Measurements from ENCODE around the gene FYN.

GRCh38 chr6:111720931-111721496 is 152.2 kb downstream of the FYN start:
- no peak for TF ChIP-seq FOXK2 (IDR thresholded peaks at IDR 0.05)
- TF ChIP-seq BHLHE40 (IDR thresholded peaks at IDR 0.05; ENCODE audit: borderline replicate concordance): no peak
- TF ChIP-seq FOXA1 (IDR thresholded peaks at IDR 0.05): no peak
- no peak for TF ChIP-seq PKNOX1 (IDR thresholded peaks at IDR 0.05)
- no peak for TF ChIP-seq LEF1 (IDR thresholded peaks at IDR 0.05; ENCODE audit: borderline replicate concordance)
- no peak for TF ChIP-seq NFRKB (IDR thresholded peaks at IDR 0.05)
- TF ChIP-seq CTBP1 (IDR thresholded peaks at IDR 0.05; ENCODE audit: borderline replicate concordance): no peak
- no peak for TF ChIP-seq SUZ12 (IDR thresholded peaks at IDR 0.05)
- TF ChIP-seq ELF4 (IDR thresholded peaks at IDR 0.05): no peak
